Endothelial cell of umbilical vein (primary cell): Measurements from ENCODE around the gene DNAJC8. TPM values are rescaled to one million over a fixed set of nuclear protein-coding genes. Genes with fewer than 3 reads are reported as not detected.

Experiments used
- BruUV-seq: library from RNA; stranded (reverse); fragments of 400-500 nt; replicated peaks from 2 replicates; lab custom pipeline; 2021; lab: Mats Ljungman, UMichigan
- CTCF ChIA-PET: fragments of 300-600, 350-600 bp; sonication (Branson Sonifier 250); formaldehyde crosslinking; loops from one replicate; lab custom pipeline; 2021; ENCODE audit warnings: antibody characterized with exemption, inconsistent platforms; lab: Charles Lee
- POLR2A ChIA-PET: fragments of 300-600, 350-600 bp; sonication (Branson Sonifier 250); formaldehyde crosslinking; loops from one replicate; lab custom pipeline; 2021; ENCODE audit warnings: antibody characterized with exemption, inconsistent platforms; lab: Charles Lee
- DNase-seq: peaks from one replicate; pipeline ENCODE4 v3.0.0-alpha.2; 2011; ENCODE audit warnings: low read depth, low spot score
- FAIRE-seq: peaks from 2 replicates; lab custom pipeline; 2011; peaks lifted over from hg19 to GRCh38; lab: Jason Lieb, UNC
- H2AFZ ChIP-seq: 2 replicates; pipeline ENCODE4 v1.6.0; 2012; ENCODE audit warnings: low read depth, low read length, control low read depth, inconsistent platforms
- H3K27ac ChIP-seq: 2 replicates; pipeline ENCODE4 v1.5.1; 2011; ENCODE audit warnings: low read depth, mild to moderate bottlenecking, control low read depth, low read length, moderate library complexity; ENCODE audit not compliant: insufficient read depth
- H3K27me3 ChIP-seq, 2 experiments: 2 replicates each; pipeline versions ENCODE4 v1.6.0 to v1.6.1; 2011; ENCODE audit warnings: low read length in 2 of 2, mixed read lengths in 1 of 2; ENCODE audit not compliant: control insufficient read depth in 2 of 2, insufficient read depth in 2 of 2
- H3K36me3 ChIP-seq, 2 experiments: 2 replicates in 1 of 2; 3 replicates in 1 of 2; pipeline ENCODE4 v1.5.1; 2011; ENCODE audit warnings: low read length in 2 of 2, mild to moderate bottlenecking in 1 of 2, moderate library complexity in 1 of 2; ENCODE audit not compliant: control insufficient read depth in 2 of 2, insufficient read depth in 2 of 2; ENCODE audit errors: extremely low read depth in 1 of 2
- H3K4me1 ChIP-seq: 3 replicates; pipeline ENCODE4 v1.5.1; 2011; ENCODE audit warnings: mild to moderate bottlenecking, low read length; ENCODE audit not compliant: control insufficient read depth, insufficient read depth; ENCODE audit errors: extremely low read depth
- H3K4me2 ChIP-seq: 2 replicates; pipeline ENCODE4 v1.6.1; 2011; ENCODE audit warnings: low read length, control low read depth, mixed read lengths; ENCODE audit not compliant: insufficient read depth
- H3K4me3 ChIP-seq, 3 experiments: fragments of 200-600 bp in 1 of 3; sonication (generic), shearing (Covaris generic) in 1 of 3; replicated peaks in 1 of 3; 2 replicates each; pipeline ENCODE4 v1.5.1; 2011 to 2016; ENCODE audit warnings: control low read depth in 3 of 3, low read length in 3 of 3, mild to moderate bottlenecking in 2 of 3, inconsistent platforms in 1 of 3, low read depth in 1 of 3, moderate library complexity in 1 of 3; ENCODE audit not compliant: insufficient read depth in 1 of 3
- H3K79me2 ChIP-seq: 2 replicates; pipeline ENCODE4 v1.6.0; 2012; ENCODE audit warnings: low read length, inconsistent platforms; ENCODE audit not compliant: control insufficient read depth, insufficient read depth
- H3K9ac ChIP-seq: replicated peaks from 2 replicates; pipeline ENCODE3; 2011; ENCODE audit warnings: low read length, control low read depth; ENCODE audit not compliant: insufficient read depth; ENCODE audit errors: extremely low read depth
- H3K9me1 ChIP-seq: replicated peaks from 3 replicates; pipeline ENCODE4 v1.6.0; 2011; ENCODE audit warnings: mild to moderate bottlenecking, low read length; ENCODE audit not compliant: control insufficient read depth, insufficient read depth; ENCODE audit errors: extremely low read depth
- H3K9me3 ChIP-seq: replicated peaks from 2 replicates; pipeline ENCODE4 v1.5.1; 2012; ENCODE audit warnings: low read length, inconsistent platforms; ENCODE audit not compliant: control insufficient read depth, insufficient read depth
- H4K20me1 ChIP-seq: replicated peaks from 2 replicates; pipeline ENCODE3; 2011; ENCODE audit warnings: mild to moderate bottlenecking, low read length; ENCODE audit not compliant: control insufficient read depth, insufficient read depth; ENCODE audit errors: extremely low read depth
- FOS ChIP-seq: IDR thresholded peaks from 2 replicates; pipeline ENCODE4 v1.6.1; 2011; ENCODE audit warnings: mild to moderate bottlenecking, low read length, moderate library complexity, borderline replicate concordance; ENCODE audit not compliant: insufficient read depth
- GATA2 ChIP-seq: IDR thresholded peaks from 2 replicates; pipeline ENCODE4 v1.7.0; 2011; ENCODE audit warnings: low read depth, mild to moderate bottlenecking, moderate library complexity, mixed read lengths, low read length; ENCODE audit not compliant: insufficient read length, insufficient read depth
- JUN ChIP-seq: IDR thresholded peaks from 2 replicates; pipeline ENCODE4 v1.6.1; 2011; ENCODE audit warnings: borderline replicate concordance, low read depth; ENCODE audit not compliant: insufficient read length, insufficient read depth
- MYC ChIP-seq: IDR thresholded peaks from one replicate; pipeline ENCODE4 v1.6.1; 2011; ENCODE audit warnings: mild to moderate bottlenecking, low read depth, low read length
- POLR2AphosphoS5 ChIP-seq: IDR thresholded peaks from 2 replicates; pipeline ENCODE4 v1.6.1; 2012; ENCODE audit warnings: low read depth, mild to moderate bottlenecking, control low read depth, low read length, moderate library complexity; ENCODE audit not compliant: insufficient read depth
- dilution Hi-C: fragments of 300-500 bp; cut with MboI; formaldehyde crosslinking; loops from one replicate; pipeline ENCODE4 v1.15.0; 2019; ENCODE audit warnings: low sequenced_read_pairs; ENCODE audit not compliant: extremely low pct_ligation_motif_present
- intact Hi-C: fragments of 100-400 bp; cut with micrococcal nuclease; formaldehyde crosslinking; loops from one replicate; pipeline ENCODE4 v1.10.0; 2022
- polyA plus RNA-seq, 4 experiments: library from polyadenylated mRNA; depleted of rRNA in 3 of 4; stranded (reverse) in 3 of 4; unstranded in 1 of 4; fragments of >200 nt; gene quantifications; 2 replicates each; pipeline versions ENCODE4 v1.2.1 to v1.2.3, GENCODE V29; 2011 to 2012; ENCODE audit warnings: missing spikeins in 1 of 4
- total RNA-seq: library from RNA; stranded (reverse); gene quantifications from 2 replicates; pipeline ENCODE4 v1.2.3, GENCODE V29; 2021
- TF ChIP-seq, protein P1 (sequence below): IDR thresholded peaks from 2 replicates; pipeline ENCODE4 v1.6.1; 2011; ENCODE audit not compliant: insufficient read depth, insufficient read length
- TF ChIP-seq, protein P2 (sequence below), 2 donors: IDR thresholded peaks; 1 replicate in 1 of 2; 2 replicates in 1 of 2; pipeline ENCODE4 v1.5.1; 2011; ENCODE audit warnings: low read length in 2 of 2, mild to moderate bottlenecking in 2 of 2, moderate library complexity in 2 of 2, control low read depth in 1 of 2, inconsistent platforms in 1 of 2, low read depth in 1 of 2; ENCODE audit not compliant: insufficient read depth in 1 of 2; ENCODE audit errors: extremely low read depth in 1 of 2

Gene DNAJC8
- total and polyA plus RNA-seq, 2 donors (not counting 3 experiments of a cell fraction or from before 2014, with no cell fraction given): 71.0 to 106 TPM

DNA sequence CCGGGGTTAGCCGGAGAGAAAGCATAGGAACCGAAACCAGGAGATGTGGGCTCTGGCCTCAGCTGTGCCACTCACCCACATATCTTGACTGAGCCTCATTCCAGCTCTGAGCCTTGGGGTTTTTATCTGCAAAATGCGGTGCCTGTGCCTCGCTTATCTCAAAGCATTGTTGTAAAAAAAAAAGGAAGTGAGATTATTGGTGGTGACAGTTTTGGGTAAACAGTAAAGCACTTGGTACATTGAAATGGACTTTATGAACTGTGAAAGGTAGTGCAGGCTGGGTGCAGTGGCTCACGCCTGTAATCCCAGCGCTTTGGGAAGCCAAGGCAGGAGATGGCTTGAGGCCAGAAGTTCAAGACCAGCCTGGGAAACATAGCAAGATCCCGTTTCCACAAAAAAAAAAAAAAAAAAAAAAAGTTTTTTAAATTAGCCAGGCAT lies 60.1 kb downstream of the DNAJC8 start:
- peak; percentile 40 for DNase-seq
- H3K27ac ChIP-seq: no peak overlapping the region

More for the DNA sequence above, 60.1 kb downstream of the DNAJC8 start:
- no peaks in the 10 kb centered on the region for H4K20me1 ChIP-seq
- TF ChIP-seq GATA2: no peak
- TF ChIP-seq, protein P1, sequence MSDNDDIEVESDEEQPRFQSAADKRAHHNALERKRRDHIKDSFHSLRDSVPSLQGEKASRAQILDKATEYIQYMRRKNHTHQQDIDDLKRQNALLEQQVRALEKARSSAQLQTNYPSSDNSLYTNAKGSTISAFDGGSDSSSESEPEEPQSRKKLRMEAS: no peak
- TF ChIP-seq, protein P2, sequence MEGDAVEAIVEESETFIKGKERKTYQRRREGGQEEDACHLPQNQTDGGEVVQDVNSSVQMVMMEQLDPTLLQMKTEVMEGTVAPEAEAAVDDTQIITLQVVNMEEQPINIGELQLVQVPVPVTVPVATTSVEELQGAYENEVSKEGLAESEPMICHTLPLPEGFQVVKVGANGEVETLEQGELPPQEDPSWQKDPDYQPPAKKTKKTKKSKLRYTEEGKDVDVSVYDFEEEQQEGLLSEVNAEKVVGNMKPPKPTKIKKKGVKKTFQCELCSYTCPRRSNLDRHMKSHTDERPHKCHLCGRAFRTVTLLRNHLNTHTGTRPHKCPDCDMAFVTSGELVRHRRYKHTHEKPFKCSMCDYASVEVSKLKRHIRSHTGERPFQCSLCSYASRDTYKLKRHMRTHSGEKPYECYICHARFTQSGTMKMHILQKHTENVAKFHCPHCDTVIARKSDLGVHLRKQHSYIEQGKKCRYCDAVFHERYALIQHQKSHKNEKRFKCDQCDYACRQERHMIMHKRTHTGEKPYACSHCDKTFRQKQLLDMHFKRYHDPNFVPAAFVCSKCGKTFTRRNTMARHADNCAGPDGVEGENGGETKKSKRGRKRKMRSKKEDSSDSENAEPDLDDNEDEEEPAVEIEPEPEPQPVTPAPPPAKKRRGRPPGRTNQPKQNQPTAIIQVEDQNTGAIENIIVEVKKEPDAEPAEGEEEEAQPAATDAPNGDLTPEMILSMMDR (IDR thresholded peaks at IDR 0.05; ENCODE audit: extremely low read depth in 1 of 2, insufficient read depth in 1 of 2, low read depth in 1 of 2, low read length in 2 of 2): no peak
- TF ChIP-seq MYC: no peak
- TF ChIP-seq JUN: no peak
- TF ChIP-seq FOS: no peak
- no peak for TF ChIP-seq POLR2AphosphoS5
- peak; percentile 58 for FAIRE-seq
- intact Hi-C loops: no loop called here
- no peak overlapping the region for H3K9ac ChIP-seq
- no peak overlapping the region for H3K4me2 ChIP-seq
- no peaks in the 10 kb centered on the region for H3K9me3 ChIP-seq
- no peaks in the 10 kb centered on the region for H3K9me1 ChIP-seq
- H3K79me2 ChIP-seq: no peaks in the 10 kb centered on the region
- no peaks in the 10 kb centered on the region for H3K4me1 ChIP-seq
- dilution Hi-C loops: no loop called here
- no peak overlapping the region for H3K4me3 ChIP-seq
- ChIA-PET POLR2A (interaction anchor here (0.7 to 0.9 kb wide), 2 partner anchors 44 to 156 kb away, joined by 3 to 4 read pairs; partner anchors contain the start of gene MED18), CTCF (interaction anchor here (1.0 kb wide), 2 partner anchors 12 to 81 kb away, joined by 3 to 4 read pairs; no protein-coding TSS in a partner anchor)
- peak overlapping the region; percentile 69 for H2AFZ ChIP-seq
- no peaks in the 10 kb centered on the region for H3K27me3 ChIP-seq
- BruUV-seq: no TSS peak
- H3K36me3 ChIP-seq: no peaks in the 10 kb centered on the region
